ENCODE data around the gene LRRC2.

DNA sequence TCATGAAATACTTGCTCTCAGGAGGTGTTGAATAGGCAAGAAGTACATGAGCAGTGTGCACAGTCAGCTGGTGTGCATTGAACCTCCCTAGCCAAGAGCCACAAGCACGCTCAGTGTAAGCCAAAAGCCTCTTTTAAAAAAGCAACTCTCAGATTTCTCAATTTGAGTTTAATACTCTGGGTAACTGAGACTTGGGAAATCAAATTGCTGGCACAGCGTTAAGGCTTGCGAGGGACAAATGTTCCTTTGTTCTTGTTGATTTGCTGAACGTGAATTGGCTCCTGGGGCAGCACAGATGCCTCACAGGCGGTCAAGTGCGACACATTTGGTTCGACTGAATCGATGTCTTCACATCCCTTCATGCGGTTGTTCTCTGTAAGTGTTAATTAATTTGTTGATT, 46.2 kb upstream of the LRRC2 start, which contains the start of gene FAM240A:
- TF ChIP-seq, protein P1, sequence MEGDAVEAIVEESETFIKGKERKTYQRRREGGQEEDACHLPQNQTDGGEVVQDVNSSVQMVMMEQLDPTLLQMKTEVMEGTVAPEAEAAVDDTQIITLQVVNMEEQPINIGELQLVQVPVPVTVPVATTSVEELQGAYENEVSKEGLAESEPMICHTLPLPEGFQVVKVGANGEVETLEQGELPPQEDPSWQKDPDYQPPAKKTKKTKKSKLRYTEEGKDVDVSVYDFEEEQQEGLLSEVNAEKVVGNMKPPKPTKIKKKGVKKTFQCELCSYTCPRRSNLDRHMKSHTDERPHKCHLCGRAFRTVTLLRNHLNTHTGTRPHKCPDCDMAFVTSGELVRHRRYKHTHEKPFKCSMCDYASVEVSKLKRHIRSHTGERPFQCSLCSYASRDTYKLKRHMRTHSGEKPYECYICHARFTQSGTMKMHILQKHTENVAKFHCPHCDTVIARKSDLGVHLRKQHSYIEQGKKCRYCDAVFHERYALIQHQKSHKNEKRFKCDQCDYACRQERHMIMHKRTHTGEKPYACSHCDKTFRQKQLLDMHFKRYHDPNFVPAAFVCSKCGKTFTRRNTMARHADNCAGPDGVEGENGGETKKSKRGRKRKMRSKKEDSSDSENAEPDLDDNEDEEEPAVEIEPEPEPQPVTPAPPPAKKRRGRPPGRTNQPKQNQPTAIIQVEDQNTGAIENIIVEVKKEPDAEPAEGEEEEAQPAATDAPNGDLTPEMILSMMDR (IDR thresholded peaks at IDR 0.05), result no peak
- TF ChIP-seq EP300 (IDR thresholded peaks at IDR 0.05) (no peak), POLR2A (IDR thresholded peaks at IDR 0.05) (no peak)
